ENCODE results near the gene ICAM3. TPM values are rescaled to one million over a fixed set of nuclear protein-coding genes. Genes with fewer than 3 reads are reported as not detected.

The ICAM3 gene
- polyA plus RNA-seq, 1 donor, result 5.3 TPM

- H3K36me3 ChIP-seq (ENCODE audit: control insufficient read depth, insufficient read depth, low read length), result no peaks in the 10 kb centered on the region
- H3K4me3 ChIP-seq (ENCODE audit: low read length), result peak overlapping the region; percentile 24
- peaks cover 30% of the 10 kb centered on the region for H3K9me3 ChIP-seq (ENCODE audit: control insufficient read depth, low read depth, low read length)
- WGBS (ENCODE audit: insufficient coverage, low lambda C conversion rate), result no CpG with 5 or more reads among the region's 49 CpGs
- peaks cover 100% of the 10 kb centered on the region for H3K27me3 ChIP-seq (ENCODE audit: control insufficient read depth, insufficient read depth, low read length)
- peaks cover 60% of the 10 kb centered on the region for H3K4me1 ChIP-seq (ENCODE audit: control insufficient read depth, insufficient read depth, low read length)
- H3K27ac ChIP-seq (ENCODE audit: low read length), result no peak overlapping the region
- no peak for DNase-seq
Observed at GRCh38 chr19:10291554-10292205, 47.7 kb downstream of the ICAM3 start.

- DNase-seq, result peak in 1 of 2 donors; percentile 68
- Histone ChIP-seq H3K4me3 (ENCODE audit: low read length) (peak overlapping the region; percentile 14), H3K27ac (ENCODE audit: low read length) (no peak overlapping the region), H3K27me3 (ENCODE audit: control insufficient read depth, insufficient read depth, low read length) (peaks cover 94% of the 10 kb centered on the region), H3K4me1 (ENCODE audit: control insufficient read depth, insufficient read depth, low read length) (peaks cover 60% of the 10 kb centered on the region), H3K36me3 (ENCODE audit: control insufficient read depth, insufficient read depth, low read length) (peaks cover under 1% of the 10 kb centered on the region), H3K9me3 (ENCODE audit: control insufficient read depth, low read depth, low read length) (peaks cover 30% of the 10 kb centered on the region)
- WGBS (ENCODE audit: insufficient coverage, low lambda C conversion rate), result no CpG with 5 or more reads among the region's 57 CpGs
Observed at GRCh38 chr19:10290876-10291553, 48.4 kb downstream of the ICAM3 start.

- Histone ChIP-seq H3K4me3 (ENCODE audit: low read length) (peak overlapping the region; percentile 14), H3K4me1 (ENCODE audit: control insufficient read depth, insufficient read depth, low read length) (peaks cover 54% of the 10 kb centered on the region), H3K27me3 (ENCODE audit: control insufficient read depth, insufficient read depth, low read length) (peaks cover 92% of the 10 kb centered on the region), H3K36me3 (ENCODE audit: control insufficient read depth, insufficient read depth, low read length) (peaks cover 6% of the 10 kb centered on the region), H3K9me3 (ENCODE audit: control insufficient read depth, low read depth, low read length) (peaks cover 30% of the 10 kb centered on the region), H3K27ac (ENCODE audit: low read length) (no peak overlapping the region)
- 0% methylated on average over 1 of the region's 30 CpGs for whole genome bisulfite sequencing (ENCODE audit: insufficient coverage, low lambda C conversion rate)
- DNase-seq, result no peak
Observed at GRCh38 chr19:10290357-10290875, 49.0 kb downstream of the ICAM3 start.

GRCh38 chr19:10289836-10290356, 49.5 kb downstream of the ICAM3 start, which contains the start of gene ICAM5:
Gene ICAM5 (plus strand): TSS chr19:10289952. CDS start chr19:10290044, 92 bp downstream.
- Histone ChIP-seq H3K36me3 (ENCODE audit: control insufficient read depth, insufficient read depth, low read length) (peaks cover 11% of the 10 kb centered on the region), H3K4me1 (ENCODE audit: control insufficient read depth, insufficient read depth, low read length) (peaks cover 54% of the 10 kb centered on the region), H3K27ac (ENCODE audit: low read length) (no peak within 1 kb of the TSS), H3K27me3 (ENCODE audit: control insufficient read depth, insufficient read depth, low read length) (peaks cover 87% of the 10 kb centered on the region), H3K4me3 (ENCODE audit: low read length) (peak within 1 kb of the TSS; percentile 14), H3K9me3 (ENCODE audit: control insufficient read depth, low read depth, low read length) (peaks cover 30% of the 10 kb centered on the region)
- WGBS (ENCODE audit: insufficient coverage, low lambda C conversion rate), result no CpG with 5 or more reads among the region's 45 CpGs
- DNase-seq, result no peak

- WGBS (ENCODE audit: insufficient coverage, low lambda C conversion rate), result no CpG with 5 or more reads among the region's 50 CpGs
- peaks cover 17% of the 10 kb centered on the region for H3K36me3 ChIP-seq (ENCODE audit: control insufficient read depth, insufficient read depth, low read length)
- H3K9me3 ChIP-seq (ENCODE audit: control insufficient read depth, low read depth, low read length), result peaks cover 29% of the 10 kb centered on the region
- peaks cover 54% of the 10 kb centered on the region for H3K4me1 ChIP-seq (ENCODE audit: control insufficient read depth, insufficient read depth, low read length)
- no peak overlapping the region for H3K4me3 ChIP-seq (ENCODE audit: low read length)
- H3K27me3 ChIP-seq (ENCODE audit: control insufficient read depth, insufficient read depth, low read length), result peaks cover 81% of the 10 kb centered on the region
- DNase-seq, result peak in 1 of 2 donors; percentile 31
- H3K27ac ChIP-seq (ENCODE audit: low read length), result no peak overlapping the region
Observed at GRCh38 chr19:10289167-10289835, 50.1 kb downstream of the ICAM3 start.

GRCh38 chr19:10288662-10289166, 50.7 kb downstream of the ICAM3 start:
- H3K27me3 ChIP-seq (ENCODE audit: control insufficient read depth, insufficient read depth, low read length), result peaks cover 75% of the 10 kb centered on the region

GRCh38 chr19:10286803-10287737, 52.4 kb downstream of the ICAM3 start, which contains the start of gene ICAM4:
Gene ICAM4 (plus strand): TSS chr19:10286955. CDS start chr19:10287013, 58 bp downstream.
- Histone ChIP-seq H3K27ac (ENCODE audit: low read length) (no peak within 1 kb of the TSS), H3K27me3 (ENCODE audit: control insufficient read depth, insufficient read depth, low read length) (peaks cover 59% of the 10 kb centered on the region), H3K4me1 (ENCODE audit: control insufficient read depth, insufficient read depth, low read length) (peaks cover 46% of the 10 kb centered on the region), H3K9me3 (ENCODE audit: control insufficient read depth, low read depth, low read length) (peaks cover 10% of the 10 kb centered on the region), H3K4me3 (ENCODE audit: low read length) (peak within 1 kb of the TSS; percentile 23), H3K36me3 (ENCODE audit: control insufficient read depth, insufficient read depth, low read length) (peaks cover 23% of the 10 kb centered on the region)
- no CpG with 5 or more reads among the region's 59 CpGs for WGBS (ENCODE audit: insufficient coverage, low lambda C conversion rate)
- DNase-seq, result peak in 1 of 2 donors; percentile 71

More at GRCh38 chr19:10288662-10289166, 50.7 kb downstream of the ICAM3 start:
- Histone ChIP-seq H3K4me3 (ENCODE audit: low read length) (no peak overlapping the region), H3K9me3 (ENCODE audit: control insufficient read depth, low read depth, low read length) (peaks cover 23% of the 10 kb centered on the region), H3K4me1 (ENCODE audit: control insufficient read depth, insufficient read depth, low read length) (peaks cover 54% of the 10 kb centered on the region), H3K36me3 (ENCODE audit: control insufficient read depth, insufficient read depth, low read length) (peaks cover 19% of the 10 kb centered on the region), H3K27ac (ENCODE audit: low read length) (no peak overlapping the region)
- peak in 1 of 2 donors; percentile 50 for DNase-seq
- no CpG with 5 or more reads among the region's 23 CpGs for WGBS (ENCODE audit: insufficient coverage, low lambda C conversion rate)

GRCh38 chr19:10285393-10285792, 54.0 kb downstream of the ICAM3 start:
- WGBS (ENCODE audit: insufficient coverage, low lambda C conversion rate), result no CpG with 5 or more reads among the region's 4 CpGs
- Histone ChIP-seq H3K27ac (ENCODE audit: low read length) (no peak overlapping the region), H3K4me3 (ENCODE audit: low read length) (no peak overlapping the region), H3K4me1 (ENCODE audit: control insufficient read depth, insufficient read depth, low read length) (peaks cover 31% of the 10 kb centered on the region), H3K9me3 (ENCODE audit: control insufficient read depth, low read depth, low read length) (peaks cover 6% of the 10 kb centered on the region), H3K27me3 (ENCODE audit: control insufficient read depth, insufficient read depth, low read length) (peaks cover 42% of the 10 kb centered on the region), H3K36me3 (ENCODE audit: control insufficient read depth, insufficient read depth, low read length) (peaks cover 23% of the 10 kb centered on the region)
- DNase-seq, result no peak

- Histone ChIP-seq H3K4me1 (ENCODE audit: control insufficient read depth, insufficient read depth, low read length) (peaks cover 28% of the 10 kb centered on the region), H3K4me3 (ENCODE audit: low read length) (no peak overlapping the region), H3K36me3 (ENCODE audit: control insufficient read depth, insufficient read depth, low read length) (peaks cover 23% of the 10 kb centered on the region), H3K27ac (ENCODE audit: low read length) (no peak overlapping the region), H3K27me3 (ENCODE audit: control insufficient read depth, insufficient read depth, low read length) (peaks cover 37% of the 10 kb centered on the region), H3K9me3 (ENCODE audit: control insufficient read depth, low read depth, low read length) (peaks cover 6% of the 10 kb centered on the region)
- no CpG with 5 or more reads among the region's 13 CpGs for WGBS (ENCODE audit: insufficient coverage, low lambda C conversion rate)
- DNase-seq, result no peak
Observed at GRCh38 chr19:10284960-10285278, 54.5 kb downstream of the ICAM3 start.
